Measurements from ENCODE around the gene PUSL1.

Gene PUSL1

GRCh38 chr1:1333551-1334241, 25.3 kb downstream of the PUSL1 start:
- no peak for TF ChIP-seq CTCF (IDR thresholded peaks at IDR 0.05; ENCODE audit: low read depth, low read length)

GRCh38 chr1:1334835-1335234, 26.4 kb downstream of the PUSL1 start:
- no peak for TF ChIP-seq CTCF (IDR thresholded peaks at IDR 0.05; ENCODE audit: low read depth, low read length)

More at GRCh38 chr1:1333551-1334241, 25.3 kb downstream of the PUSL1 start:
- no peak overlapping the region for H3K4me3 ChIP-seq (ENCODE audit: low read depth, low read length)

GRCh38 chr1:1335283-1335682, 26.9 kb downstream of the PUSL1 start:
- TF ChIP-seq CTCF (IDR thresholded peaks at IDR 0.05; ENCODE audit: low read depth, low read length) = no peak
- H3K4me3 ChIP-seq (ENCODE audit: low read depth, low read length) = no peak overlapping the region

More at GRCh38 chr1:1334835-1335234, 26.4 kb downstream of the PUSL1 start:
- H3K4me3 ChIP-seq (ENCODE audit: low read depth, low read length) = no peak overlapping the region

- no peak for TF ChIP-seq CTCF (IDR thresholded peaks at IDR 0.05; ENCODE audit: low read depth, low read length)
- no peak overlapping the region for H3K4me3 ChIP-seq (ENCODE audit: low read depth, low read length)
Measured at GRCh38 chr1:1335792-1336248, 27.4 kb downstream of the PUSL1 start.

GRCh38 chr1:1336446-1336845, 28.0 kb downstream of the PUSL1 start:
- no peak for TF ChIP-seq CTCF (IDR thresholded peaks at IDR 0.05; ENCODE audit: low read depth, low read length)
- H3K4me3 ChIP-seq (ENCODE audit: low read depth, low read length) = no peak overlapping the region

GRCh38 chr1:1336931-1337792, 28.8 kb downstream of the PUSL1 start:
- H3K4me3 ChIP-seq (ENCODE audit: low read depth, low read length) = no peak overlapping the region
- no peak for TF ChIP-seq CTCF (IDR thresholded peaks at IDR 0.05; ENCODE audit: low read depth, low read length)

- TF ChIP-seq CTCF (IDR thresholded peaks at IDR 0.05; ENCODE audit: low read depth, low read length) = no peak
- H3K4me3 ChIP-seq (ENCODE audit: low read depth, low read length) = no peak overlapping the region
Measured at GRCh38 chr1:1337793-1338147, 29.4 kb downstream of the PUSL1 start.
